Esophagus squamous epithelium (tissue), 4 donors: ENCODE measurements around the gene FMO1.

Experiments
- CTCF ChIP-seq, 6 experiments: fragments of 450-650 bp in 4 of 6; fragments of 200-600 bp in 2 of 6; sonication (generic) in 2 of 6; IDR thresholded peaks; one replicate each; pipeline ENCODE4 v1.5.1; 2016 to 2019; ENCODE audit warnings: antibody characterized with exemption in 6 of 6, mild to moderate bottlenecking in 4 of 6, moderate library complexity in 4 of 6
- POLR2A ChIP-seq, 4 donors: fragments of 450-650 bp; IDR thresholded peaks; one replicate each; pipeline ENCODE4 v1.6.1; 2017; ENCODE audit warnings: antibody characterized with exemption in 4 of 4, mild to moderate bottlenecking in 4 of 4, moderate library complexity in 3 of 4

GRCh38 chr1:171310661-171311087, 62.4 kb downstream of the FMO1 start:
- TF ChIP-seq CTCF (IDR thresholded peaks at IDR 0.05), result no peak
- TF ChIP-seq POLR2A (IDR thresholded peaks at IDR 0.05), result no peak
